HCT116 (cell line): ENCODE results near the gene MCAT. TPM values are rescaled to one million over a fixed set of nuclear protein-coding genes. Genes with fewer than 3 reads are reported as not detected.
"Not testable (repeated sequence)": the region's sequence is repeated elsewhere in the genome, so short reads cannot be mapped to it uniquely, and the experiment has no call there.

Experiments used
- ATAC-seq: fragments of 200-7000 bp; cut with Tn5 transposase; 2 replicates; pipeline ENCODE4 v1.9.1; 2020; ENCODE audit warnings: mild to moderate bottlenecking, moderate library complexity
- BruUV-seq: library from RNA; stranded (reverse); fragments of 400-500 nt; replicated peaks from 2 replicates; lab custom pipeline; 2021; lab: Mats Ljungman, UMichigan
- CTCF ChIA-PET: fragments of 300-600 bp; sonication (Branson Sonifier 250); formaldehyde crosslinking; loops from one replicate; lab custom pipeline; 2021; ENCODE audit warnings: antibody characterized with exemption; lab: Charles Lee
- POLR2A ChIA-PET: fragments of 300-600, 350-600 bp; sonication (Branson Sonifier 250); formaldehyde crosslinking; loops from one replicate; lab custom pipeline; 2021; ENCODE audit warnings: antibody characterized with exemption; lab: Charles Lee
- RAD21 ChIA-PET, 2 experiments: fragments of 300-600 bp; sonication (Branson Sonifier 250); formaldehyde crosslinking; loops; one replicate each; lab custom pipeline; 2023; ENCODE audit warnings: low total read pairs in 2 of 2; ENCODE audit not compliant: uncharacterized antibody in 2 of 2, unreplicated experiment in 2 of 2, low non-redundant PET in 1 of 2; lab: Charles Lee
- DNase-seq: peaks from one replicate; pipeline ENCODE4 v3.0.0-alpha.2; 2010; ENCODE audit warnings: low read depth, low spot score
- H2AFZ ChIP-seq: fragments of 200-600 bp; shearing (Covaris generic), sonication (generic); 2 replicates; pipeline ENCODE4 v1.6.1; 2017; ENCODE audit warnings: low read depth, mixed run types, mixed read lengths, antibody characterized with exemption, low read length; ENCODE audit not compliant: poor library complexity, severe bottlenecking
- H3K27ac ChIP-seq: 2 replicates; pipeline ENCODE4 v1.5.1; 2012; ENCODE audit warnings: low read depth, low read length
- H3K27me3 ChIP-seq: fragments of 200-600 bp; sonication (generic); 2 replicates; pipeline ENCODE4 v1.6.1; 2016; ENCODE audit warnings: mixed run types, low read length, mixed read lengths; ENCODE audit not compliant: insufficient read depth
- H3K36me3 ChIP-seq, 2 experiments: fragments of 200-500 bp in 1 of 2; fragments of 200-600 bp in 1 of 2; sonication (Bioruptor generic) in 1 of 2; sonication (generic) in 1 of 2; 2 replicates each; pipeline versions ENCODE4 v1.5.1 to v1.6.1; 2014 to 2016; ENCODE audit warnings: low read length in 2 of 2, inconsistent platforms in 1 of 2, mixed read lengths in 1 of 2, mixed run types in 1 of 2; ENCODE audit not compliant: insufficient read depth in 2 of 2, control insufficient read depth in 1 of 2
- H3K4me1 ChIP-seq, 2 experiments: fragments of 200-600 bp in 1 of 2; sonication (generic) in 1 of 2; 2 replicates each; pipeline versions ENCODE4 v1.5.1 to v1.6.1; 2012 to 2017; ENCODE audit warnings: low read length in 2 of 2, inconsistent platforms in 1 of 2, mild to moderate bottlenecking in 1 of 2, mixed read lengths in 1 of 2, mixed run types in 1 of 2, moderate library complexity in 1 of 2; ENCODE audit not compliant: insufficient read depth in 2 of 2, control insufficient read depth in 1 of 2
- H3K4me2 ChIP-seq: fragments of 200-600 bp; sonication (generic); 2 replicates; pipeline ENCODE4 v1.6.1; 2017; ENCODE audit warnings: mixed run types, low read length, mixed read lengths
- H3K4me3 ChIP-seq, 2 experiments: fragments of 200-600 bp in 1 of 2; sonication (generic) in 1 of 2; replicated peaks in 1 of 2; 2 replicates each; pipeline ENCODE4 v1.5.1; 2011 to 2016; ENCODE audit warnings: low read length in 2 of 2, control low read depth in 1 of 2, low read depth in 1 of 2, mild to moderate bottlenecking in 1 of 2, mixed read lengths in 1 of 2, mixed run types in 1 of 2
- H3K79me2 ChIP-seq: fragments of 200-600 bp; sonication (generic); 2 replicates; pipeline ENCODE4 v1.6.1; 2017; ENCODE audit warnings: mild to moderate bottlenecking, mixed run types, low read length, moderate library complexity, mixed read lengths; ENCODE audit not compliant: insufficient read depth
- H3K9ac ChIP-seq: fragments of 200-600 bp; sonication (generic); 2 replicates; pipeline ENCODE4 v1.6.1; 2016; ENCODE audit warnings: low read length, mixed read lengths
- H3K9me2 ChIP-seq: fragments of 200-600 bp; sonication (generic), shearing (Covaris generic); 2 replicates; pipeline ENCODE4 v1.6.1; 2017; ENCODE audit warnings: mixed run types, mild to moderate bottlenecking, moderate library complexity; ENCODE audit not compliant: insufficient read depth
- H3K9me3 ChIP-seq, 2 experiments: fragments of 200-500 bp in 1 of 2; fragments of 200-600 bp in 1 of 2; sonication (Bioruptor generic) in 1 of 2; sonication (generic) in 1 of 2; 2 replicates each; pipeline ENCODE4 v1.6.1; 2014 to 2017; ENCODE audit warnings: low read length in 2 of 2, mixed read lengths in 2 of 2, inconsistent platforms in 1 of 2, low read depth in 1 of 2, mild to moderate bottlenecking in 1 of 2, mixed run types in 1 of 2, moderate library complexity in 1 of 2; ENCODE audit not compliant: control insufficient read depth in 1 of 2, insufficient read depth in 1 of 2
- H4K20me1 ChIP-seq: fragments of 200-600 bp; sonication (generic), shearing (Covaris generic); 2 replicates; pipeline ENCODE4 v1.6.1; 2017; ENCODE audit warnings: mixed run types, mild to moderate bottlenecking, moderate library complexity; ENCODE audit not compliant: insufficient read depth
- EZH2phosphoT487 ChIP-seq: fragments of 200-600 bp; IDR thresholded peaks from 2 replicates; pipeline ENCODE4 v1.6.1; 2018; ENCODE audit warnings: antibody characterized with exemption, borderline replicate concordance
- MAX ChIP-seq: IDR thresholded peaks from 2 replicates; pipeline ENCODE4 v1.6.1; 2012
- SP1 ChIP-seq: IDR thresholded peaks from 2 replicates; pipeline ENCODE4 v1.6.1; 2012; ENCODE audit warnings: low read depth
- TCF7L2 ChIP-seq: IDR thresholded peaks from 2 replicates; pipeline ENCODE4 v1.7.0; 2011; ENCODE audit warnings: borderline replicate concordance, inconsistent platforms; ENCODE audit not compliant: insufficient read depth, insufficient read length; ENCODE audit errors: extremely low read depth
- ZBTB33 ChIP-seq: IDR thresholded peaks from 2 replicates; pipeline ENCODE4 v1.6.1; 2011; ENCODE audit warnings: mild to moderate bottlenecking, low read length, moderate library complexity; ENCODE audit not compliant: insufficient replicate concordance; ENCODE audit errors: extremely low read depth
- intact Hi-C: fragments of 100-400 bp; cut with micrococcal nuclease; formaldehyde crosslinking; loops from 2 replicates; pipeline ENCODE4 v1.10.0; 2022
- total RNA-seq: library from RNA; stranded (reverse); gene quantifications from one replicate; pipeline ENCODE4 v1.2.1, GENCODE V29; 2021; ENCODE audit not compliant: unreplicated experiment

Gene MCAT
- total RNA-seq, 1 experiment from 2014 or later = 34.8 TPM

GRCh38 chr22:43147821-43148220, 4.6 kb upstream of the MCAT start:
- Histone ChIP-seq H3K4me1 (peaks cover 8 to 30% of the 10 kb centered on the region in 2 experiments; a peak in 3 of 4 replicates), H2AFZ (no peak overlapping the region), H3K9ac (no peak overlapping the region), H3K27me3 (no peaks in the 10 kb centered on the region), H3K4me3 (no peak overlapping the region), H4K20me1 (no peaks in the 10 kb centered on the region), H3K27ac (no peak overlapping the region), H3K36me3 (no peaks in the 10 kb centered on the region), H3K9me3 (no peaks in the 10 kb centered on the region), H3K4me2 (no peak overlapping the region), H3K79me2 (peaks cover 17% of the 10 kb centered on the region), H3K9me2 (no peaks in the 10 kb centered on the region)
- no peak for DNase-seq
- no peak for ATAC-seq
- intact Hi-C loops = no loop called here
- CTCF ChIA-PET = interaction anchor here (0.7 kb wide), 1 partner anchor 18 kb away, joined by 3 read pairs; no protein-coding TSS in a partner anchor
- TF ChIP-seq MAX (no peak), EZH2phosphoT487 (no peak), SP1 (no peak), ZBTB33 (no peak), TCF7L2 (no peak)
- RAD21 ChIA-PET = no interaction called here
- no TSS peak for BruUV-seq
- POLR2A ChIA-PET = no interaction called here

GRCh38 chr22:43146332-43146731, 3.1 kb upstream of the MCAT start:
- H3K36me3 ChIP-seq, H3K4me2 ChIP-seq, H3K9me2 ChIP-seq, H3K9me3 ChIP-seq, H3K9ac ChIP-seq, DNase-seq, H3K27me3 ChIP-seq, H2AFZ ChIP-seq, H3K27ac ChIP-seq, H3K4me3 ChIP-seq, CTCF ChIA-PET, intact Hi-C loops, BruUV-seq, H4K20me1 ChIP-seq, ATAC-seq: not testable (repeated sequence)
- POLR2A ChIA-PET = interaction anchor here (0.7 kb wide), 2 partner anchors 237 to 284 kb away, joined by 3 read pairs; no protein-coding TSS in a partner anchor
- Histone ChIP-seq H3K79me2 (peaks cover 18% of the 10 kb centered on the region), H3K4me1 (peaks cover 13 to 26% of the 10 kb centered on the region in 2 experiments; a peak in 3 of 4 replicates)
- RAD21 ChIA-PET = interaction anchor here in 1 of 2 experiments (0.7 kb wide), 1 partner anchor 67 kb away, joined by 4 read pairs; no protein-coding TSS in a partner anchor

- Histone ChIP-seq H3K79me2 (peaks cover 27% of the 10 kb centered on the region), H3K4me1 (peaks cover 10 to 18% of the 10 kb centered on the region in 2 experiments; a peak in 3 of 4 replicates)
- DNase-seq, ATAC-seq, H3K4me3 ChIP-seq, CTCF ChIA-PET, BruUV-seq, H3K27ac ChIP-seq, H3K9me3 ChIP-seq, intact Hi-C loops, H3K9me2 ChIP-seq, H4K20me1 ChIP-seq, H2AFZ ChIP-seq, H3K27me3 ChIP-seq, H3K9ac ChIP-seq, H3K36me3 ChIP-seq, POLR2A ChIA-PET, H3K4me2 ChIP-seq: not testable (repeated sequence)
- RAD21 ChIA-PET = interaction anchor here in 1 of 2 experiments (0.6 kb wide), 1 partner anchor 35 kb away, joined by 4 read pairs; the partner anchor contains the start of gene BIK
Measured at GRCh38 chr22:43145371-43145770, 2.2 kb upstream of the MCAT start.
